Ovary (tissue), 3 donors: ENCODE measurements around the gene PUDP.

Experiments used
- EP300 ChIP-seq: sonication (generic); formaldehyde crosslinking; IDR thresholded peaks from one replicate; pipeline ENCODE4 v1.6.1; 2017; ENCODE audit warnings: antibody characterized with exemption
- POLR2A ChIP-seq: fragments of 450-650 bp; IDR thresholded peaks from one replicate; pipeline ENCODE4 v1.6.1; 2017; ENCODE audit warnings: antibody characterized with exemption, mild to moderate bottlenecking, moderate library complexity
- TF ChIP-seq, protein P1 (sequence below), 3 donors: fragments of 450-650 bp in 2 of 3; fragments of 200-600 bp in 1 of 3; IDR thresholded peaks; one replicate each; pipeline versions ENCODE4 v1.5.1 to v1.8.0; 2016 to 2022; ENCODE audit warnings: antibody characterized with exemption in 3 of 3, mild to moderate bottlenecking in 1 of 3
- donor health status: DM: no; HTN: no; CAD: no.

DNA sequence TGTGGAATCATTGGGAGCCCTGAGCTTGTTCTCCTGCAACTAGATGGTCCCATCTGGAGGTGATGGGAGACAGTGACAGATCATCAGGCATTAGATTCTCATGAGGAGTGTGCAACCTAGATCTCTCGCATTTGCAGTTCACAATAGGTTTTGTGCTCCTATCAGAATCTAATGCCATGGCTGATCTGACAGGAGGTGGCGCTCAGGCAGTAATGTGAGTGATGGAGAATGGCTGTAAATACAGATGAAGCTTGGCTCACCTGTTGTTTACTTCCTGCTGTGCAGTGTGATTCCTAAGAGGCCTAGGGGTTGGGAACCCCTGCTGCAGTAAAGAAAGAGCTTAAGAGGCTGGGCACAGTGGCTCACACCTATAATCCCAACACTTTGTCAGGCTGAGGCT is 42.2 kb upstream of the PUDP start:
- TF ChIP-seq EP300 (no peak), POLR2A (no peak)
- TF ChIP-seq, protein P1, sequence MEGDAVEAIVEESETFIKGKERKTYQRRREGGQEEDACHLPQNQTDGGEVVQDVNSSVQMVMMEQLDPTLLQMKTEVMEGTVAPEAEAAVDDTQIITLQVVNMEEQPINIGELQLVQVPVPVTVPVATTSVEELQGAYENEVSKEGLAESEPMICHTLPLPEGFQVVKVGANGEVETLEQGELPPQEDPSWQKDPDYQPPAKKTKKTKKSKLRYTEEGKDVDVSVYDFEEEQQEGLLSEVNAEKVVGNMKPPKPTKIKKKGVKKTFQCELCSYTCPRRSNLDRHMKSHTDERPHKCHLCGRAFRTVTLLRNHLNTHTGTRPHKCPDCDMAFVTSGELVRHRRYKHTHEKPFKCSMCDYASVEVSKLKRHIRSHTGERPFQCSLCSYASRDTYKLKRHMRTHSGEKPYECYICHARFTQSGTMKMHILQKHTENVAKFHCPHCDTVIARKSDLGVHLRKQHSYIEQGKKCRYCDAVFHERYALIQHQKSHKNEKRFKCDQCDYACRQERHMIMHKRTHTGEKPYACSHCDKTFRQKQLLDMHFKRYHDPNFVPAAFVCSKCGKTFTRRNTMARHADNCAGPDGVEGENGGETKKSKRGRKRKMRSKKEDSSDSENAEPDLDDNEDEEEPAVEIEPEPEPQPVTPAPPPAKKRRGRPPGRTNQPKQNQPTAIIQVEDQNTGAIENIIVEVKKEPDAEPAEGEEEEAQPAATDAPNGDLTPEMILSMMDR (IDR thresholded peaks at IDR 0.05): no peak
